ENCODE data around the gene TTC7B. TPM values are rescaled to one million over a fixed set of nuclear protein-coding genes. Genes with fewer than 3 reads are reported as not detected.

The TTC7B gene
- total and polyA plus RNA-seq, 2 donors (not counting 3 experiments of a cell fraction or from before 2014, with no cell fraction given): 46.8 to 76.5 TPM

GRCh38 chr14:90678846-90679362 lies 137.3 kb downstream of the TTC7B start:
- dilution Hi-C loops (cut with MboI; ENCODE audit: extremely low pct_ligation_motif_present, low sequenced_read_pairs): no loop called here
- FAIRE-seq: no peak
- POLR2A ChIA-PET: no interaction called here

More at GRCh38 chr14:90678846-90679362, 137.3 kb downstream of the TTC7B start:
- H3K79me2 ChIP-seq (ENCODE audit: control insufficient read depth, insufficient read depth, low read length): no peaks in the 10 kb centered on the region
- BruUV-seq (replicated peaks): no TSS peak
- no peak for DNase-seq (ENCODE audit: low read depth, low spot score)
- peaks cover 0 to 9% of the 10 kb centered on the region in 2 experiments for H3K36me3 ChIP-seq (ENCODE audit: control insufficient read depth in 2 of 2, extremely low read depth in 1 of 2, insufficient read depth in 2 of 2, low read length in 2 of 2)
- no peak for TF ChIP-seq MAX (IDR thresholded peaks at IDR 0.05; ENCODE audit: insufficient read depth, insufficient read length)
- TF ChIP-seq POLR2A (IDR thresholded peaks at IDR 0.05; ENCODE audit: low read depth, low read length): no peak
- no peak for TF ChIP-seq CTCF (IDR thresholded peaks at IDR 0.05; ENCODE audit: extremely low read depth in 1 of 2, insufficient read depth in 1 of 2, low read depth in 1 of 2, low read length in 2 of 2)
- no peak for TF ChIP-seq FOS (IDR thresholded peaks at IDR 0.05; ENCODE audit: borderline replicate concordance, insufficient read depth, low read length)
- no peak for TF ChIP-seq GATA2 (IDR thresholded peaks at IDR 0.05; ENCODE audit: insufficient read depth, insufficient read length, low read depth, low read length)
- no peak for TF ChIP-seq MYC (IDR thresholded peaks at IDR 0.05; ENCODE audit: low read depth, low read length)
- TF ChIP-seq POLR2AphosphoS5 (IDR thresholded peaks at IDR 0.05; ENCODE audit: insufficient read depth, low read depth, low read length): no peak
- TF ChIP-seq JUN (IDR thresholded peaks at IDR 0.05; ENCODE audit: borderline replicate concordance, insufficient read depth, insufficient read length, low read depth): no peak
- no peak for TF ChIP-seq EZH2 (IDR thresholded peaks at IDR 0.05; ENCODE audit: borderline replicate concordance, low read depth, low read length, severe bottlenecking)
- no peak overlapping the region for H3K4me2 ChIP-seq (ENCODE audit: insufficient read depth, low read length)
- H3K9me1 ChIP-seq (replicated peaks; ENCODE audit: control insufficient read depth, extremely low read depth, insufficient read depth, low read length): no peaks in the 10 kb centered on the region
- peaks cover 19% of the 10 kb centered on the region for H3K4me1 ChIP-seq (ENCODE audit: control insufficient read depth, extremely low read depth, insufficient read depth, low read length)
- CTCF ChIA-PET: no interaction called here
- no peak overlapping the region for H3K4me3 ChIP-seq (replicated peaks in 1 of 3; ENCODE audit: insufficient read depth in 1 of 3, low read depth in 1 of 3, low read length in 3 of 3)
- no peaks in the 10 kb centered on the region for H3K27me3 ChIP-seq (ENCODE audit: control insufficient read depth in 2 of 2, insufficient read depth in 2 of 2, low read length in 2 of 2)
- H4K20me1 ChIP-seq (replicated peaks; ENCODE audit: control insufficient read depth, extremely low read depth, insufficient read depth, low read length): no peaks in the 10 kb centered on the region
- H3K9me3 ChIP-seq (replicated peaks; ENCODE audit: control insufficient read depth, insufficient read depth, low read length): no peaks in the 10 kb centered on the region
- H3K27ac ChIP-seq (ENCODE audit: insufficient read depth, low read depth, low read length): no peak overlapping the region
- H3K9ac ChIP-seq (replicated peaks; ENCODE audit: extremely low read depth, insufficient read depth, low read length): no peak overlapping the region
- no peak overlapping the region for H2AFZ ChIP-seq (ENCODE audit: low read depth, low read length)
- intact Hi-C loops (cut with micrococcal nuclease): loop anchor here (5.0 kb wide), 1 partner anchor 282 kb away; the partner anchor contains the start of gene CALM1

All from endothelial cell of umbilical vein (primary cell).